HG03139 (cell line): ENCODE data around the gene NTMT1.

Source experiments
- ATAC-seq: cut with Tn5 transposase; IDR thresholded peaks from one replicate; pipeline ENCODE4 v1.9.1; 2021; ENCODE audit not compliant: unreplicated experiment

Gene NTMT1

GRCh38 chr9:129596541-129597331 lies 29.2 kb upstream of the NTMT1 start:
- no peak for ATAC-seq

- no peak for ATAC-seq
Measured at GRCh38 chr9:129597355-129598088, 28.4 kb upstream of the NTMT1 start.

GRCh38 chr9:129598089-129598596 lies 27.8 kb upstream of the NTMT1 start:
- ATAC-seq: no peak

- no peak for ATAC-seq
Measured at GRCh38 chr9:129601082-129601674, 24.8 kb upstream of the NTMT1 start.

GRCh38 chr9:129602598-129603415 lies 23.2 kb upstream of the NTMT1 start:
- no peak for ATAC-seq

GRCh38 chr9:129604056-129604765 lies 21.8 kb upstream of the NTMT1 start:
- ATAC-seq: no peak

- no peak for ATAC-seq
Measured at GRCh38 chr9:129604766-129605163, 21.2 kb upstream of the NTMT1 start.

- ATAC-seq: no peak
Measured at GRCh38 chr9:129606161-129607026, 19.6 kb upstream of the NTMT1 start.

- ATAC-seq: no peak
Measured at GRCh38 chr9:129607027-129607387, 19.0 kb upstream of the NTMT1 start.

- no peak for ATAC-seq
Measured at GRCh38 chr9:129608561-129609481, 17.1 kb upstream of the NTMT1 start.

GRCh38 chr9:129609486-129610212 lies 16.3 kb upstream of the NTMT1 start:
- ATAC-seq: no peak

- no peak for ATAC-seq
Measured at GRCh38 chr9:129610213-129610472, 15.8 kb upstream of the NTMT1 start.

GRCh38 chr9:129610473-129611306 lies 15.3 kb upstream of the NTMT1 start:
- ATAC-seq: no peak

- ATAC-seq: no peak
Measured at GRCh38 chr9:129611307-129611800, 14.6 kb upstream of the NTMT1 start.

GRCh38 chr9:129612123-129612522 lies 13.8 kb upstream of the NTMT1 start:
- no peak for ATAC-seq

- ATAC-seq: no peak
Measured at GRCh38 chr9:129612815-129613519, 13.0 kb upstream of the NTMT1 start.
